Liver (tissue), 9 donors: ENCODE measurements around the gene PAX7. TPM values are rescaled to one million over a fixed set of nuclear protein-coding genes. Genes with fewer than 3 reads are reported as not detected.

Source experiments
- DNase-seq: peaks from one replicate; pipeline ENCODE4 v3.0.0-alpha.2; 2017; ENCODE audit warnings: low spot score
- H3K27ac ChIP-seq, 2 donors: one replicate each; pipeline ENCODE4 v1.7.0; 2013; ENCODE audit warnings: inconsistent platforms in 2 of 2, low read length in 2 of 2, control low read depth in 1 of 2, low read depth in 1 of 2, mild to moderate bottlenecking in 1 of 2
- H3K27me3 ChIP-seq, 4 donors: one replicate each; pipeline versions ENCODE4 v1.6.1 to v1.7.0; 2013; ENCODE audit warnings: low read length in 3 of 4, inconsistent platforms in 1 of 4, mild to moderate bottlenecking in 1 of 4, moderate library complexity in 1 of 4; ENCODE audit not compliant: control insufficient read depth in 4 of 4, insufficient read depth in 4 of 4
- H3K36me3 ChIP-seq, 4 donors: one replicate each; pipeline versions ENCODE4 v1.6.1 to v1.7.0; 2013; ENCODE audit warnings: low read length in 3 of 4, mild to moderate bottlenecking in 3 of 4, low read depth in 1 of 4, moderate library complexity in 1 of 4; ENCODE audit not compliant: control insufficient read depth in 4 of 4, insufficient read depth in 3 of 4
- H3K4me1 ChIP-seq, 4 donors: one replicate each; pipeline versions ENCODE4 v1.6.1 to v1.7.0; 2013; ENCODE audit warnings: low read length in 3 of 4, mild to moderate bottlenecking in 3 of 4, moderate library complexity in 1 of 4; ENCODE audit not compliant: control insufficient read depth in 4 of 4, insufficient read depth in 4 of 4
- H3K4me3 ChIP-seq, 3 donors: one replicate each; pipeline versions ENCODE4 v1.6.1 to v1.7.0; 2013; ENCODE audit warnings: low read length in 3 of 3, control low read depth in 1 of 3, low read depth in 1 of 3, mild to moderate bottlenecking in 1 of 3
- H3K9ac ChIP-seq, 2 donors: one replicate each; pipeline ENCODE4 v1.7.0; 2013; ENCODE audit warnings: low read length in 2 of 2, mild to moderate bottlenecking in 2 of 2, moderate library complexity in 2 of 2, control low read depth in 1 of 2, low read depth in 1 of 2
- H3K9me3 ChIP-seq, 4 donors: one replicate each; pipeline versions ENCODE4 v1.6.1 to v1.7.0; 2013; ENCODE audit warnings: low read length in 3 of 4; ENCODE audit not compliant: control insufficient read depth in 4 of 4
- ATF3 ChIP-seq: IDR thresholded peaks from 2 replicates; pipeline ENCODE4 v1.6.1; 2016; ENCODE audit warnings: antibody characterized with exemption
- EGR1 ChIP-seq, 2 donors: IDR thresholded peaks; 2 replicates each; pipeline ENCODE4 v1.6.1; 2016 to 2018; ENCODE audit warnings: antibody characterized with exemption in 2 of 2, low read depth in 2 of 2
- FOXA1 ChIP-seq: IDR thresholded peaks from 2 replicates; pipeline ENCODE4 v1.6.1; 2016; ENCODE audit warnings: antibody characterized with exemption
- FOXA2 ChIP-seq: IDR thresholded peaks from 2 replicates; pipeline ENCODE4 v1.6.1; 2016; ENCODE audit warnings: antibody characterized with exemption
- GABPA ChIP-seq, 2 donors: IDR thresholded peaks in 1 of 2; conservative IDR thresholded peaks in 1 of 2; 2 replicates each; pipeline ENCODE4 v1.6.1; 2016; ENCODE audit warnings: antibody characterized with exemption in 2 of 2, mild to moderate bottlenecking in 1 of 2, moderate library complexity in 1 of 2
- HNF4A ChIP-seq, 2 donors: conservative IDR thresholded peaks; 2 replicates each; pipeline ENCODE4 v1.6.1; 2016; ENCODE audit warnings: antibody characterized with exemption in 2 of 2, mild to moderate bottlenecking in 2 of 2
- HNF4G ChIP-seq: IDR thresholded peaks from 2 replicates; pipeline ENCODE4 v1.6.1; 2016; ENCODE audit warnings: antibody characterized with exemption
- JUND ChIP-seq, 2 donors: IDR thresholded peaks; 2 replicates each; pipeline ENCODE4 v1.6.1; 2016; ENCODE audit warnings: antibody characterized with exemption in 2 of 2
- MAX ChIP-seq: IDR thresholded peaks from 2 replicates; pipeline ENCODE4 v1.6.1; 2016; ENCODE audit warnings: antibody characterized with exemption
- NR2F2 ChIP-seq: IDR thresholded peaks from 2 replicates; pipeline ENCODE4 v1.6.1; 2016; ENCODE audit warnings: antibody characterized with exemption
- RAD21 ChIP-seq, 2 donors: IDR thresholded peaks; 2 replicates each; pipeline ENCODE4 v1.6.1; 2016; ENCODE audit warnings: antibody characterized with exemption in 2 of 2, mild to moderate bottlenecking in 2 of 2
- REST ChIP-seq: IDR thresholded peaks from 2 replicates; pipeline ENCODE4 v1.6.1; 2016; ENCODE audit warnings: antibody characterized with exemption, mild to moderate bottlenecking
- RXRA ChIP-seq, 2 donors: IDR thresholded peaks; 2 replicates each; pipeline ENCODE4 v1.6.1; 2017 to 2018; ENCODE audit warnings: antibody characterized with exemption in 2 of 2, mild to moderate bottlenecking in 1 of 2
- SP1 ChIP-seq: IDR thresholded peaks from 2 replicates; pipeline ENCODE4 v1.6.1; 2018; ENCODE audit warnings: antibody characterized with exemption, mild to moderate bottlenecking
- TAF1 ChIP-seq: conservative IDR thresholded peaks from 2 replicates; pipeline ENCODE4 v1.6.1; 2016; ENCODE audit warnings: antibody characterized with exemption, mild to moderate bottlenecking
- YY1 ChIP-seq: IDR thresholded peaks from 2 replicates; pipeline ENCODE4 v1.6.1; 2016; ENCODE audit warnings: antibody characterized with exemption, mild to moderate bottlenecking
- ZBTB33 ChIP-seq: IDR thresholded peaks from 2 replicates; pipeline ENCODE4 v1.6.1; 2016; ENCODE audit warnings: antibody characterized with exemption
- WGBS: extraction: QIAGEN DNeasy Blood & Tissue Kit; methylation state at CpG from one replicate; pipeline ENCODE4 v1.1.7; 2013; 5-methylcytosine and 5-hydroxymethylcytosine counted together
- polyA plus RNA-seq, 2 donors: library from polyadenylated mRNA; stranded (reverse) in 1 of 2; unstranded in 1 of 2; fragments of 200-250 nt in 1 of 2; fragments of >200 nt in 1 of 2; fragmentation: Nextera tagmentation in 1 of 2; extraction: Ambion mirVana in 1 of 2; gene quantifications; one replicate each; pipeline versions ENCODE4 v1.2.1 to v1.2.3, GENCODE V29; 2013 to 2015
- total RNA-seq, 2 donors: library from RNA; depleted of rRNA; stranded (reverse); fragments of >200 nt; gene quantifications; one replicate each; pipeline ENCODE4 v1.2.3, GENCODE V29; 2014
- donor health status: healthy.
- donor health status: healthy.
- donor health status: healthy.
- donor health status: healthy.
- donor health status: healthy.

The PAX7 gene
- total and polyA plus RNA-seq, 4 donors = not detected

GRCh38 chr1:18687273-18687672, 56.6 kb downstream of the PAX7 start:
- H3K9me3 ChIP-seq = no peaks in the 10 kb centered on the region
- no peak overlapping the region for H3K27ac ChIP-seq
- TF ChIP-seq EGR1 (IDR thresholded peaks at IDR 0.05; ENCODE audit: low read depth in 2 of 2) = no peak
- TF ChIP-seq GABPA (IDR thresholded peaks at IDR 0.05 in 1 of 2, conservative IDR thresholded peaks at IDR 0.05 in 1 of 2) = no peak
- TF ChIP-seq ATF3 = no peak
- no peak for TF ChIP-seq FOXA2
- no peak for TF ChIP-seq YY1
- no peak for TF ChIP-seq SP1
- TF ChIP-seq RAD21 (IDR thresholded peaks at IDR 0.05) = no peak
- H3K4me3 ChIP-seq = no peak overlapping the region
- no peaks in the 10 kb centered on the region for H3K4me1 ChIP-seq
- H3K27me3 ChIP-seq = peaks cover 2 to 10% (median 5%) of the 10 kb centered on the region in 4 donors
- no peak overlapping the region for H3K9ac ChIP-seq
- DNase-seq = no peak
- no peaks in the 10 kb centered on the region for H3K36me3 ChIP-seq
- WGBS = 76% methylated on average over 7 of the region's 7 CpGs

GRCh38 chr1:18691648-18692047, 61.0 kb downstream of the PAX7 start:
- Histone ChIP-seq H3K4me3 (no peak overlapping the region), H3K9ac (no peak overlapping the region), H3K27me3 (peaks cover 0 to 7% (median 2%) of the 10 kb centered on the region in 4 donors), H3K9me3 (no peaks in the 10 kb centered on the region), H3K27ac (no peak overlapping the region), H3K36me3 (no peaks in the 10 kb centered on the region), H3K4me1 (no peaks in the 10 kb centered on the region)
- TF ChIP-seq GABPA (IDR thresholded peaks at IDR 0.05 in 1 of 2, conservative IDR thresholded peaks at IDR 0.05 in 1 of 2) (no peak), RXRA (IDR thresholded peaks at IDR 0.05) (no peak), EGR1 (IDR thresholded peaks at IDR 0.05; ENCODE audit: low read depth in 2 of 2) (no peak), MAX (no peak), ZBTB33 (no peak), ATF3 (no peak), NR2F2 (no peak)
- 82% methylated on average over 20 of the region's 20 CpGs for WGBS
- DNase-seq = no peak

- Histone ChIP-seq H3K9me3 (no peaks in the 10 kb centered on the region), H3K9ac (no peak overlapping the region), H3K36me3 (no peaks in the 10 kb centered on the region), H3K27me3 (peaks cover 0 to 7% (median 6%) of the 10 kb centered on the region in 4 donors), H3K27ac (no peak overlapping the region), H3K4me3 (no peak overlapping the region), H3K4me1 (no peaks in the 10 kb centered on the region)
- no peak for DNase-seq
- WGBS = 19% methylated on average over 25 of the region's 25 CpGs
- TF ChIP-seq SP1 (no peak), RXRA (IDR thresholded peaks at IDR 0.05) (no peak), HNF4G (no peak), MAX (no peak), FOXA1 (no peak), NR2F2 (no peak), TAF1 (no peak), EGR1 (IDR thresholded peaks at IDR 0.05; ENCODE audit: low read depth in 2 of 2) (no peak), ZBTB33 (no peak), REST (no peak), YY1 (no peak), HNF4A (conservative IDR thresholded peaks at IDR 0.05) (no peak), GABPA (IDR thresholded peaks at IDR 0.05 in 1 of 2, conservative IDR thresholded peaks at IDR 0.05 in 1 of 2) (no peak), JUND (IDR thresholded peaks at IDR 0.05) (no peak), RAD21 (IDR thresholded peaks at IDR 0.05) (no peak)
Measured at GRCh38 chr1:18693256-18694098, 62.8 kb downstream of the PAX7 start.
